ENCODE measurements around the gene NEXN. TPM values are rescaled to one million over a fixed set of nuclear protein-coding genes. Genes with fewer than 3 reads are reported as not detected.

NEXN gene
- total and polyA plus RNA-seq, 2 of the 13 experiments (the other 11 are each of a cell fraction or from before 2014, with no cell fraction given), result 0.07 to 0.97 TPM

GRCh38 chr1:77989744-77990143 lies 101.3 kb downstream of the NEXN start:
- Histone ChIP-seq H3K27ac (ENCODE audit: extremely low read length, insufficient read depth, low read length) (no peak overlapping the region), H3K4me3 (replicated peaks in 1 of 3; ENCODE audit: insufficient read depth in 1 of 3, low read depth in 2 of 3, low read length in 3 of 3) (no peak overlapping the region), H3K27me3 (ENCODE audit: control insufficient read depth in 1 of 2, insufficient read depth in 2 of 2, low read length in 2 of 2) (no peaks in the 10 kb centered on the region), H3K4me1 (ENCODE audit: insufficient read depth, low read length) (peaks cover 39% of the 10 kb centered on the region), H4K20me1 (ENCODE audit: insufficient read depth, low read length) (no peaks in the 10 kb centered on the region; the same call in 1 of the 2 replicates), H3K79me2 (ENCODE audit: insufficient read depth, low read length) (peaks cover 3% of the 10 kb centered on the region), H3K9ac (ENCODE audit: insufficient read depth, low read depth, low read length) (no peak overlapping the region), H3K36me3 (replicated peaks in 1 of 2; ENCODE audit: control insufficient read depth in 1 of 2, insufficient read depth in 2 of 2, low read length in 2 of 2) (no peaks in the 10 kb centered on the region), H3K4me2 (ENCODE audit: low read depth, low read length) (no peak overlapping the region), H3K9me3 (ENCODE audit: low read length) (no peaks in the 10 kb centered on the region), H2AFZ (ENCODE audit: low read length) (no peak overlapping the region)
- in situ Hi-C loops (cut with HindIII; ENCODE audit: extremely low pct_ligation_motif_present, low pct_unique_long_range_greater_than_20kb), result no loop called here
- intact Hi-C loops (cut with micrococcal nuclease; ENCODE audit: unreplicated experiment), result loop anchor here (2.0 kb wide), 1 partner anchor 15 kb away; the partner anchor contains the start of gene DNAJB4
- 96% methylated on average over 2 of the region's 2 CpGs for WGBS (ENCODE audit: low lambda C conversion rate)
- no peak for FAIRE-seq
- TF ChIP-seq ZBTB43 (CRISPR knock-in tag; conservative IDR thresholded peaks at IDR 0.05) (no peak), NFYB (CRISPR knock-in tag; IDR thresholded peaks at IDR 0.05) (0 out of 2 replicates have a peak, but pooled peaks have one; percentile 22)
- no peak for ATAC-seq
- BruUV-seq (replicated peaks), result no TSS peak
- DNase-seq (ENCODE audit: low spot score), result no peak
- ChIA-PET CTCF (ENCODE audit: low intra/inter-chr PET ratio, low total read pairs) (no interaction called here), POLR2A (interaction anchor here (0.8 to 2.5 kb wide), 4 partner anchors 8 to 15 kb away, joined by 4 to 14 read pairs (median 7); partner anchors contain the start of genes DNAJB4 and FUBP1)

- intact Hi-C loops (cut with micrococcal nuclease; ENCODE audit: unreplicated experiment), result loop anchor here (2.0 kb wide), 1 partner anchor 14 kb away; the partner anchor contains the start of gene DNAJB4
- ChIA-PET POLR2A (interaction anchor here (1.1 to 2.5 kb wide), 4 partner anchors 9 to 13 kb away, joined by 3 to 14 read pairs (median 7); partner anchors contain the start of genes DNAJB4 and FUBP1), CTCF (ENCODE audit: low intra/inter-chr PET ratio, low total read pairs) (no interaction called here)
- no peak overlapping the region for H3K4me3 ChIP-seq (replicated peaks in 1 of 3; ENCODE audit: insufficient read depth in 1 of 3, low read depth in 2 of 3, low read length in 3 of 3)
- WGBS (ENCODE audit: low lambda C conversion rate), result 74% methylated on average over 3 of the region's 3 CpGs
- peak; percentile 51; the same call in 2 of the 3 replicates for ATAC-seq
- H3K36me3 ChIP-seq (replicated peaks in 1 of 2; ENCODE audit: control insufficient read depth in 1 of 2, insufficient read depth in 2 of 2, low read length in 2 of 2), result no peaks in the 10 kb centered on the region
- peak overlapping the region; percentile 17 for H3K27ac ChIP-seq (ENCODE audit: extremely low read length, insufficient read depth, low read length)
- no peak overlapping the region for H2AFZ ChIP-seq (ENCODE audit: low read length)
- no peak overlapping the region for H3K9ac ChIP-seq (ENCODE audit: insufficient read depth, low read depth, low read length)
- peaks cover 38% of the 10 kb centered on the region for H3K4me1 ChIP-seq (ENCODE audit: insufficient read depth, low read length)
- BruUV-seq (replicated peaks), result no TSS peak
- in situ Hi-C loops (cut with HindIII; ENCODE audit: extremely low pct_ligation_motif_present, low pct_unique_long_range_greater_than_20kb), result no loop called here
- no peaks in the 10 kb centered on the region for H3K79me2 ChIP-seq (ENCODE audit: insufficient read depth, low read length)
- no peaks in the 10 kb centered on the region for H3K9me3 ChIP-seq (ENCODE audit: low read length)
- no peak overlapping the region for H3K4me2 ChIP-seq (ENCODE audit: low read depth, low read length)
- no peaks in the 10 kb centered on the region; the same call in 1 of the 2 replicates for H4K20me1 ChIP-seq (ENCODE audit: insufficient read depth, low read length)
- no peak for FAIRE-seq
- no peaks in the 10 kb centered on the region for H3K27me3 ChIP-seq (ENCODE audit: control insufficient read depth in 1 of 2, insufficient read depth in 2 of 2, low read length in 2 of 2)
- no peak for DNase-seq (ENCODE audit: low spot score)
- TF ChIP-seq NFIB (CRISPR knock-in tag; IDR thresholded peaks at IDR 0.05; ENCODE audit: borderline replicate concordance) (no peak), ZNF3 (CRISPR knock-in tag; IDR thresholded peaks at IDR 0.05) (no peak), SAP130 (CRISPR knock-in tag; IDR thresholded peaks at IDR 0.05; ENCODE audit: low read depth) (0 out of 2 replicates have a peak, but pooled peaks have one; percentile 12), SALL1 (CRISPR knock-in tag; IDR thresholded peaks at IDR 0.05) (no peak), GABPB1 (CRISPR knock-in tag; IDR thresholded peaks at IDR 0.05) (no peak), ZNF746 (CRISPR knock-in tag; IDR thresholded peaks at IDR 0.05) (no peak), IRF2 (CRISPR knock-in tag; IDR thresholded peaks at IDR 0.05) (no peak), PHF21A (CRISPR knock-in tag; IDR thresholded peaks at IDR 0.05) (no peak), AHR (CRISPR knock-in tag; IDR thresholded peaks at IDR 0.05) (no peak), CREB1 (IDR thresholded peaks at IDR 0.05) (no peak), CREB1 (CRISPR knock-in tag; IDR thresholded peaks at IDR 0.05) (0 out of 2 replicates have a peak, but pooled peaks have one; percentile 17), ZBTB43 (CRISPR knock-in tag; conservative IDR thresholded peaks at IDR 0.05) (no peak), MAFK (conservative IDR thresholded peaks at IDR 0.05 in 1 of 2, IDR thresholded peaks at IDR 0.05 in 1 of 2; ENCODE audit: low read length in 2 of 2) (no peak), ZNF256 (CRISPR knock-in tag; conservative IDR thresholded peaks at IDR 0.05) (no peak), ZNF547 (CRISPR knock-in tag; IDR thresholded peaks at IDR 0.05) (no peak), ZKSCAN8 (CRISPR knock-in tag; IDR thresholded peaks at IDR 0.05; ENCODE audit: borderline replicate concordance) (no peak)
Measured at GRCh38 chr1:77990629-77991204, 102.3 kb downstream of the NEXN start.

Data from HepG2 (cell line).